ENCODE results near the gene TMEM215.

- TF ChIP-seq CTCF (IDR thresholded peaks at IDR 0.05): no peak
- TF ChIP-seq EP300 (IDR thresholded peaks at IDR 0.05): no peak
Observed at GRCh38 chr9:32782476-32783167, 718 bp upstream of the TMEM215 start.
